ENCODE results near the gene PRXL2A.

PRXL2A gene

DNA sequence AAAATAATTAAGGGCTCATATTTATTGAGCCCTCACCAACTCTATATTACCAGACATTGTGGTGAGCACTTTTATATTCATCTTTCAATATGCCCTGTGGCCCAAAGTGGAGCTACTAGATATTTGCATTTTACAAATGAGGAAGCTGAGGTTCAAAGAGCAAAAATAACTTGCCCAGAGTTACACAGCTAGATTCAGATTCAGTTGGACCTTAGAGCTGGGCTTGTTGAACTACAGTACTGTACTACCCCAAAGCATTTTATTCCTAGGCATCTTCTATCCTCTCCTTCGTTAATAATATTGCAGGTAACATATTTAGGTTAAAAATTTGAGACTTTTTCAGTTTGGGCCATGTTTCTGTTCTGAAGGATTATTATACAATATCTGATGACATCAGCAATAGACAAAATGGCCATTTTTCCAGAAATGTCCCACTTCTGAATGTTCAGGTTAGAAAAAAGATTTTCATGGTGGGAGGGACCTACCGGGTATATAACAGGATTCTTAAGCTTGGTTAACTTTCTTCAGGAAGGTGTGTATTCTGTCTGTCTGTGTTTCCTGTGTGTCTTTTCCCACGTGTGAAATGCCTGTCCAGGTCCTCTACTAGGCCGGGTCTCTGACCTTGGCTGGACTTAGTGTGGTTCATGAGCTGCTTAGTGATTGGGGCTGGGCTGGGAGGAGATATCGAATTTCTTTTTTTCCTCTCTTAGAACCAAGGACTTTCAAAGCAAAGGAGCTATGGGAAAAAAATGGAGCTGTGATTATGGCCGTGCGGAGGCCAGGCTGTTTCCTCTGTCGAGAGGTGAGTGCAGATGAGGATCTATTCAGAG lies 13.6 kb downstream of the PRXL2A start:
- TF ChIP-seq, protein P1, sequence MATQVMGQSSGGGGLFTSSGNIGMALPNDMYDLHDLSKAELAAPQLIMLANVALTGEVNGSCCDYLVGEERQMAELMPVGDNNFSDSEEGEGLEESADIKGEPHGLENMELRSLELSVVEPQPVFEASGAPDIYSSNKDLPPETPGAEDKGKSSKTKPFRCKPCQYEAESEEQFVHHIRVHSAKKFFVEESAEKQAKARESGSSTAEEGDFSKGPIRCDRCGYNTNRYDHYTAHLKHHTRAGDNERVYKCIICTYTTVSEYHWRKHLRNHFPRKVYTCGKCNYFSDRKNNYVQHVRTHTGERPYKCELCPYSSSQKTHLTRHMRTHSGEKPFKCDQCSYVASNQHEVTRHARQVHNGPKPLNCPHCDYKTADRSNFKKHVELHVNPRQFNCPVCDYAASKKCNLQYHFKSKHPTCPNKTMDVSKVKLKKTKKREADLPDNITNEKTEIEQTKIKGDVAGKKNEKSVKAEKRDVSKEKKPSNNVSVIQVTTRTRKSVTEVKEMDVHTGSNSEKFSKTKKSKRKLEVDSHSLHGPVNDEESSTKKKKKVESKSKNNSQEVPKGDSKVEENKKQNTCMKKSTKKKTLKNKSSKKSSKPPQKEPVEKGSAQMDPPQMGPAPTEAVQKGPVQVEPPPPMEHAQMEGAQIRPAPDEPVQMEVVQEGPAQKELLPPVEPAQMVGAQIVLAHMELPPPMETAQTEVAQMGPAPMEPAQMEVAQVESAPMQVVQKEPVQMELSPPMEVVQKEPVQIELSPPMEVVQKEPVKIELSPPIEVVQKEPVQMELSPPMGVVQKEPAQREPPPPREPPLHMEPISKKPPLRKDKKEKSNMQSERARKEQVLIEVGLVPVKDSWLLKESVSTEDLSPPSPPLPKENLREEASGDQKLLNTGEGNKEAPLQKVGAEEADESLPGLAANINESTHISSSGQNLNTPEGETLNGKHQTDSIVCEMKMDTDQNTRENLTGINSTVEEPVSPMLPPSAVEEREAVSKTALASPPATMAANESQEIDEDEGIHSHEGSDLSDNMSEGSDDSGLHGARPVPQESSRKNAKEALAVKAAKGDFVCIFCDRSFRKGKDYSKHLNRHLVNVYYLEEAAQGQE (IDR thresholded peaks at IDR 0.05; ENCODE audit: insufficient read depth in 1 of 2, low read depth in 2 of 2, low read length in 2 of 2) = no peak
- no peak for TF ChIP-seq FOXP2 (optimal IDR thresholded peaks at IDR 0.05; ENCODE audit: borderline replicate concordance, extremely low read depth, extremely low read length, insufficient read depth)
- no peak for TF ChIP-seq SIN3A (IDR thresholded peaks at IDR 0.05; ENCODE audit: borderline replicate concordance, insufficient read depth, low read length)
- TF ChIP-seq POLR2AphosphoS5 (IDR thresholded peaks at IDR 0.05; ENCODE audit: low read depth, low read length) = no peak
- no peak for TF ChIP-seq TAF1 (IDR thresholded peaks at IDR 0.05; ENCODE audit: borderline replicate concordance, insufficient read depth, low read length)

DNA sequence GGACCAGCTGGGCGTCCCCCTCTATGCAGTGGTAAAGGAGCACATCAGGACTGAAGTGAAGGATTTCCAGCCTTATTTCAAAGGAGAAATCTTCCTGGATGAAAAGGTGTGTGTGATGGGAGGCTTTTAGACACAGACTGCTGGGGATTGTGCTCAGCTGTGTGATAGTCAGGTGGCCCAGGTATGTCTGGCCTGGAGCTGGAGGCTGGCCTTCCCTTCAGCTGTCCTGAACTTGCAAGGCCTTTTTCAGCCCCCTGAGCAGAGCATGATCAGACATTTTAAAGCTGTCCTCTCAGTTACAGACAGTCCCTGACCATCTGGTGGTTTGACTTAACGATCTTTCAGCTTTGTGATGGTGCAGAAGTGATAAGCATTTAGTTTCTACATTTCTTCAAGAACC lies 17.6 kb downstream of the PRXL2A start:
- TF ChIP-seq, protein P1 (IDR thresholded peaks at IDR 0.05; ENCODE audit: insufficient read depth in 1 of 2, low read depth in 2 of 2, low read length in 2 of 2) = no peak

DNA sequence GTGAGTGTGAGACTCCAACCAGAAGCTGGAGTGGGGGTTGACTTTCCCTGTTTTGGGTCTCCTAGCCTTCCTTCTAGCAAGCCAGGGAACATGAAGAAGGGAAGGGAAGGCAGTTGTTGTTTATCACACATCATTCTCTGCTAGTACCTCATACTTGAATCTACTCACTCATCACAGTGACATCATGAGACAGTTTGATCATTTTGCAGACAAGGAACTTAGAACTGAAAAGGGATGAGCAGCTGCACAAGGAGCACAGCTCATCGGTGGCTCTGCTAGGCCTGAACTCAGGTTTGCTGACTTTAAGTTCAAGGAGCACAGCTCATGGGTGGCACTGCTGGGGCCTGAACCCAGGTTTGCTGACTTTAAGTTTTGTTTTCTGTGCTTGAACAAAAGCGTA lies 19.2 kb downstream of the PRXL2A start:
- TF ChIP-seq SIN3A (IDR thresholded peaks at IDR 0.05; ENCODE audit: borderline replicate concordance, insufficient read depth, low read length) = no peak
- TF ChIP-seq FOXP2 (optimal IDR thresholded peaks at IDR 0.05; ENCODE audit: borderline replicate concordance, extremely low read depth, extremely low read length, insufficient read depth) = no peak
- TF ChIP-seq, protein P1 (IDR thresholded peaks at IDR 0.05; ENCODE audit: insufficient read depth in 1 of 2, low read depth in 2 of 2, low read length in 2 of 2) = no peak
- TF ChIP-seq TAF1 (IDR thresholded peaks at IDR 0.05; ENCODE audit: borderline replicate concordance, insufficient read depth, low read length) = no peak
- TF ChIP-seq POLR2AphosphoS5 (IDR thresholded peaks at IDR 0.05; ENCODE audit: low read depth, low read length) = no peak

DNA sequence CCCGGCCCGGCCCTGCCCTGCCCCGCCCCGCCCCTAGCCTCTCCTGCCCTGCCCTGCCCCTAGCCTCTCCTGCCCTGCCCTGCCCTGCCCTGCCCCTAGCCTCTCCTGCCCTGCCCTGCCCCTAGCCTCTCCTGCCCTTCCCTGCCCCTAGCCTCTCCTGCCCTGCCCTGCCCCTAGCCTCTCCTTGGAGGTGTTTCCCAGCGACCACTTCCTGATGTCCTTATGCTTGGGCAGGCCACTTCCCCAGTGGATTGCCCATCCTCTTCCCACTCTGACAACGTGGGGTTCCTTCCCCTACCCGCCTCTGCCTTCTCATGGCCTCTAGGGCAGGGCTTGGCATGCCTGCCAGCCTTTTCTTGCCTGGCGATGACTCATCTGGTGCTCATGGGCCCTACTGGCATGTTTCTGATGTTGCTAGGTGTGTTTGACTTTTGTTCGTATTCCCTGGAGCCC lies 21.2 kb downstream of the PRXL2A start:
- TF ChIP-seq, protein P1 (IDR thresholded peaks at IDR 0.05; ENCODE audit: insufficient read depth in 1 of 2, low read depth in 2 of 2, low read length in 2 of 2) = no peak
- TF ChIP-seq FOXP2 (optimal IDR thresholded peaks at IDR 0.05; ENCODE audit: borderline replicate concordance, extremely low read depth, extremely low read length, insufficient read depth) (no peak), SIN3A (IDR thresholded peaks at IDR 0.05; ENCODE audit: borderline replicate concordance, insufficient read depth, low read length) (no peak), TAF1 (IDR thresholded peaks at IDR 0.05; ENCODE audit: borderline replicate concordance, insufficient read depth, low read length) (no peak), POLR2AphosphoS5 (IDR thresholded peaks at IDR 0.05; ENCODE audit: low read depth, low read length) (no peak)
